ENCODE measurements around the gene GFER.
"Not testable (repeated sequence)": the region's sequence is repeated elsewhere in the genome, so short reads cannot be mapped to it uniquely, and the experiment has no call there.

The GFER gene

DNA sequence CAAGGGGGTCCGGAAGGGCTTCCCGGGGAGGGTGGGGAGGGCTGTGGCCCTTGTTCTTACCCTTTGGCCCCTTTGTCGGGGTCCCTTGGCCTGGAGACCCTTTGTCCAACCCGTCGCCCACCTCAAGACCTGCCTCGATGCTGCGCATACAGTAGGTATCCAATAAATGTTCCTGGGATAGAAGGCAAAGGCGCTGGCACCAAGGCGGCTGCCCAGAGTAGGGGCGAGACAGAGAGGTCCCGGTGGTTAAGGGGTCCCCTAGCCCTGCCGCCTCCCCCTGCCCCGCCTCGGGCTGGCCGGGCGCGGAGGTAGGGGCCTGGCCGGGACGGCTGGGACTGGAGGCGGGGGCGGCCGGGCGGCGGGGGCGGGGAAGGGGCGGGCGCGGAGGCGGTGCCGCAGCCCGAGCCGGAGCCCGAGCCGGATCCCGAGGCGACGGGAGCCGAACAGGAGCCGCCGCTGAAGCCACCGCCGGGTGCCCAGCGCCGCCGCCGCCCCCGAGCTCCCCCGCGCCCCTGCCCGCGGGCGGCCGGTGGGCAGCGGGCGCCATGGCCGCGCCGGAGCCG is 42.5 kb downstream of the GFER start, which contains the start of gene NHERF2:
NHERF2 (plus strand) TSS at position 442 of the 563 bp plus-strand sequence; CDS start at position 546, 104 bp downstream.
- DNase-seq (ENCODE audit: low read depth in 2 of 2): no peak

DNA sequence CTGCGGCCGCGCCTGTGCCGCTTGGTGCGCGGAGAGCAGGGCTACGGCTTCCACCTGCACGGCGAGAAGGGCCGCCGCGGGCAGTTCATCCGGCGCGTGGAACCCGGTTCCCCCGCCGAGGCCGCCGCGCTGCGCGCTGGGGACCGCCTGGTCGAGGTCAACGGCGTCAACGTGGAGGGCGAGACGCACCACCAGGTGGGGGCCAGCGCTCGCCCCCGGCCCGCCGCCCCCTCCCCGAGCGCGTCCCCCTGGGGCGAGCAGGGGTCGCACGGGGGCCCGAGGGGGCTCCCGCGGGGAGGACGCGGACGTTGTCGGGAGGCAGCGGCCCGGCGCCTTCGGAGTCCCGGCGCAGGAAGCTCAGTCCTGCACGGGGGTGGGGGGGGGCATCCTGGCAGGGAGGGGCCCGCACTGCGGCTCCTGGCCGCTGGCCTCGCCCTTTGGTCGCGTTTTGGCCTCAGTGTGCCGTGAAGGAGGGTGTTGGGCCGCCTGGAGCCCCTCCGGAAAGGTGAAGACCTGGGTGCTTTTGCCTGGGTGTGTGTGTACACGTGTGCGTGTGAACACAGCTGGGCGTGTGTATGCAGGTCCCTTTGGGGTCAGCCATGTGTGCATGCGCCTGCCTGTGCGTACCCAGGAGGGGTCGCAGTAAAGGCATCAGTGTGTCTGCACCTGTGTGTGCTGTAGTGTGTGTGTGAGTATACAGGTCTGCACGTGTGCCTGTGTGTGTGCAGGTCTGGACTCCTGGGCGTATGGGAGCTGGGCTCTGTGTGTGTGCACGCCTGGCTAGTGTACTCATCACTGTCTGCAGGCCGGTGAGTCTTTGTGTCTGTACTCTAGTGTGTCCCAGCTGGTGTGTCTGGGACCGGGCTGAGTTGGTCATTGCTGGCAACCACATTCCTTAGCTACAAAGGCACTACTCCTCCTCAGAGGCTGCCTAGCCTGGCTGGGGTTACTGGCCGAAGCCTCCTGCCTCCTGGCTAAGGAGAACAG is 43.3 kb downstream of the GFER start:
- no peak for DNase-seq (ENCODE audit: low read depth in 2 of 2)

DNA sequence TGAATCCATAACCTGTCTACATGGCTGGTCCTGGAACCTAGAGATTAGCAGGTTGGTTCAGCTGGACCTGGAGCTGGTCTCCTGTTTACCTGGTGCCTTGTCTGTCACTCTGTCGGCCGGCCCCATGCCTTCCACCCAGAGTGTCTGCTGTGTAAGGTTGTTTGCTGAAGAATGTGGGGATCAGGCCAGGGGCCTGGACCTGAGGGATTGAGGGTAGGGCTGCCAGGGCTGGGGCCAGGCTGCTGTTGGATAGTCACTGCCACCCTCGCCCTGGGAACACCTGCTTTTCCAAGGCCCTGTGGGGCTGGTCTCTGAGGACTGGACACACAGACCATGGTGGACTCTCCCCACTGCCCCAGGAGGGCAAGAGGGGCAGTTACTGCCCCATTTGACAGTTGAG is 44.2 kb downstream of the GFER start:
- no peak for DNase-seq (ENCODE audit: low read depth in 2 of 2)

DNA sequence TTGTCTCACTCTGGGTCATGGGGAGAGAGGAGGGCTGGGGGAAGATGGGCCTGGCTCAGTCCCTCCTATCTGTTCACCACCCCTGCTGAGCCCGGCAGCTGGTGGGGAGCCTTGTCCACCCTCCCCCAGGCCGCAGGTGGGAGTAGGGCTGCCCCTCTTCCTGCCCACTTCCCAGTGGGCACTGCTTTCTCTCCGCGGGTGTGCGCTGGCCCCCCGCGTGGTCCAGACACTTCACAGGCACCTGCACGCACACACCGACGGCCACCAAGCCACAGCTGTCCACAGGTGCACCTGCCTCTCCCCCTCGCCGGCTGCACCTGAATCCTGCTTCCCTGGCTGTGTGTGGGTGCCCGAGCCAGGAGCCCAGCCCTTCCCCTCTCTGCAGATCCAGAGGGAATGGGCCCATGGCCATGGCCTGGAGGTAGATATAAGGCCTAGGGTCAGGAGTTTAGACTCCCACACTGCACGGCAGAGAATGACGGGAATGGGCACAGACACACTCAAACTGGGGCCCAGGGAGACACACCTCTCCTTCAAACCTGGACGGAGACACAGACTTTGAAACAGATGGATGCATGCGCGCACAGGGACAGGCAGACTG is 44.7 kb downstream of the GFER start:
- DNase-seq (ENCODE audit: low read depth in 2 of 2): no peak

DNA sequence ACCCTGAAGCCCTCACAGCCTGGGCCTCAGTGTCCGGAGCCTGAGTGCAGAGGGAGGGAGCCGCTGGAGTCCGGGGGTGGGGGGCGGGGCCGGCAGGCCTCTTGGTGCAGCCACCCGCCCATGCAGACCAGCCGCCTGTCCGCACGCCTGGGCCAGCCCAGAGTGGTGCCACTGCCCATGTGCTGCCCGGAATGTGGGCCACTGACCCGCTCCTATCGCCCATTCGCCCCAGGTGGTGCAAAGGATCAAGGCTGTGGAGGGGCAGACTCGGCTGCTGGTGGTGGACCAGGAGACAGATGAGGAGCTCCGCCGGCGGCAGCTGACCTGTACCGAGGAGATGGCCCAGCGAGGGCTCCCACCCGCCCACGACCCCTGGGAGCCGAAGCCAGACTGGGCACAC is 45.4 kb downstream of the GFER start:
- no peak for DNase-seq (ENCODE audit: low read depth in 2 of 2)

DNA sequence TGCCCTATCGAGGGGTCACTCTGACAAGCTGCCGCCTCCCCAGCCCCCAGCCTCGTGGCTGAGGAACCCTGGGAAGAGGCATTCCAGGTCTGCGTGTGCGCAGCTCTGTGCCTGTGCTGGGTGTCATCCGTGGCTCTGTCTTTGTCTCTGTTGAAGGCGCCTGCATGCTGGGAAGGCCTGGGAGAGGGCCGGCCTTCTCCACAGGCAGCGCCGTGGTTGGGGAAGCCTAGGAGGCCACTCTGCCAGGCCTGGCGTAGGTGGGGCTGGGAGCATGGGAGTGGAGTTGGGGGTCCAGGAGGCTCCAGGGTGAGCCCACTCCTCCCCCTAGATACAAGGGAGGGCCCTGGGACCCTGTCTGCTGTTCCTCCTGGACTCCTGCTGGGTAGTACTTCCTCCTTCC is 46.0 kb downstream of the GFER start:
- DNase-seq (ENCODE audit: low read depth in 2 of 2): no peak

DNA sequence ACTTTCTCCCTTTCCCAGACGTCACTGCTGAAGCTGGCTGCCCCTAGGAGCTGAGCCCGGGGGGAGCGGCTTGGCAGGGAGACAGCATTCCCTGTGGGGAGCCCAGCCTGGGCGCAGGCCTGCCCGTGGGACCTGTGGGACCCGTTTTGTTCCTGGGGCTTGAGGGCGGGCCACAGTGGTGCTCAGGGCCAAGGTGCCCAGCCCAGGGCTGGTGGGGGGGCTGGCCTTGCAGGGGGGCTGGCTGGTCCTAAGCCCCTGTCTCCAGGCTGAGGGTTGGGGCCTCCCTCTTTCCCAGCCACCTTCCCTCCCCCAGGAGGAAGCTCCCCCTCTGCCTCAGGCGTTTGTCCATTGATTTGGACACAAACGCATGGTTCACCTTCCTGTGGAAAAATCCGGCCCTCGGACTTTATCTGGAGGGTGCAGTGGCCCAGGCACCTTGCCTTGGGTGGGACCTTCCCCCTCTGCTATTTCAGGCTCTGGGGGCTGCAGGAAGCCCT is 47.1 kb downstream of the GFER start:
- DNase-seq (ENCODE audit: low read depth in 2 of 2): no peak

DNA sequence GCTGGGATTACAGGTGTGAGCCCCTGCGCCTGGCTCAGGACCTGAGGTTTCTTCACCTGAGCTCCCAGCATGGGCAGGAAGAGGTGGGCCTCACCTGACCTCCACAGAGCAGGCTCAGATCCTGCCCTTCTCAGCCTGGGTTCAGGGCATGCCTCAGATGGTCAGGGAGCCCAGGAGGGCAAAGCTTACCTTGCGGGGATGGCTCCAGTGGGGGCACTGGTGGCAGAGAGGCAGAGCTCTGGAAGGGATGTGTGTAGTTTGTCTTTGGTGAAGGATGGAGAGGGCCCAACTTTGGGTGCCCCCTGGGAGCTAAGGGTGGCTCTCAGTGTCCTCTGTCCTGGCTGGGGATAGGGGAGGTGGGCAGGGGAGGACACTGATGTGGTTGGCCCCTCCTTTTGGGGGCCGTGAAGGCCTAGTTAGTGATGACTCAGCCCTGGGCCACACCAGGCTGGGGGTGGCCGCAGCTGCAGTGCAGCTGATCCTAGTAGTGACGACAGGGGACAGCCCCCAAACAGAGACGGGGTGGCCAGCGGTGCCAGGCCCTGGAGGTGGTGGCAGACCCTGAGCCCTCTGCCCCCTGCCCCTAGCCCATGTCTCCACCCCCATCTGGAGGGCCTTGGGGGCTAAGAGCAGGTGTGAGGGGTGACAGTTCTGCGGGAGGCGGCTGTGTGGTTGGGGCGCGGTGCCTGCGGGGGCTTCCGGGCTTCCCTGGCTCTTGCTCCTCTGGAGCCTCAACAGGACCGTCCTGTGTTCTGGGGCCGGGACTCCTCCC is 48.5 kb downstream of the GFER start:
- no peak for DNase-seq (ENCODE audit: low read depth in 2 of 2)

DNA sequence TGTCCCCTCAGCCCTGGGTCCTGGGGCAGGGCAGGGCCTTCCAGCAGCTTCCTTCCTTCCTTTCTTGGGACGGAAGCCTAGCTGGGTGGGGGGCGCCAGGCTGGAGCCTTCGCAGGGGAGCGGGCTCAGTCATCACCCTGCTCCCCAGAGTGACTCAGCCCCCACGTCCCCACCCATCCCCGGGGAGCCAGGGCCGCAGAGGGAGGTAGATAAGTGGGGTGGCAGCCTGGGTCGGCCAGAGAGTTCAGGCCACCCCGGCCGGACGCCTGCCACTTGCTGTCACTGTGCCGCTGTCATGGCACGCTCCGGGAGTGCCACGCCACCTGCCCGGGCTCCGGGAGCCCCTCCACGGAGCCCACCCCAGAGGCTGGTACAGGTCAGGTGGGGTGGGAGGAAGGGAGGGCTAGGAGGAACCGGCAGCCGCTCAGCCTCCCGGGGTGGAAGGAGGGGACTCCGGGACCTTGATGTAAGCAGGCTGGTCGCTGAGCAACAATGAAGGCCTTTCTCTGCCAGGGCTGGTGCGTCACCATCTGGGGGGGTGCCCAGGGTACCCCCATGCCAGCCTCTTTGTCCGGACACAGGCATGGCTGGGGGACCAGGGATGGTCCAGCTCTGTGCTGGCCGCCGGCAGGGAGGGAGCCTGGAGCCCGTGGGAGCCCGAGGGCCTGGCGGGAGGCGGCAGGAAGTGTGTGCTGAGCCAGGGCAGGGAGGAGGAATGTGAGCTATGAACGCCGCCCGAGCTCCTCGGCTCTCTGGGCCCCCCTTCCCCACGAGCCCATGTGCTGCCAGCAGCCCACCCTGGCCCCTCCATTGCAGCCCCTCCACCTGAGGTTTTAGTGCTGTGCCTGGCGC is 49.3 kb downstream of the GFER start:
- no peak for DNase-seq (ENCODE audit: low read depth in 2 of 2)

DNA sequence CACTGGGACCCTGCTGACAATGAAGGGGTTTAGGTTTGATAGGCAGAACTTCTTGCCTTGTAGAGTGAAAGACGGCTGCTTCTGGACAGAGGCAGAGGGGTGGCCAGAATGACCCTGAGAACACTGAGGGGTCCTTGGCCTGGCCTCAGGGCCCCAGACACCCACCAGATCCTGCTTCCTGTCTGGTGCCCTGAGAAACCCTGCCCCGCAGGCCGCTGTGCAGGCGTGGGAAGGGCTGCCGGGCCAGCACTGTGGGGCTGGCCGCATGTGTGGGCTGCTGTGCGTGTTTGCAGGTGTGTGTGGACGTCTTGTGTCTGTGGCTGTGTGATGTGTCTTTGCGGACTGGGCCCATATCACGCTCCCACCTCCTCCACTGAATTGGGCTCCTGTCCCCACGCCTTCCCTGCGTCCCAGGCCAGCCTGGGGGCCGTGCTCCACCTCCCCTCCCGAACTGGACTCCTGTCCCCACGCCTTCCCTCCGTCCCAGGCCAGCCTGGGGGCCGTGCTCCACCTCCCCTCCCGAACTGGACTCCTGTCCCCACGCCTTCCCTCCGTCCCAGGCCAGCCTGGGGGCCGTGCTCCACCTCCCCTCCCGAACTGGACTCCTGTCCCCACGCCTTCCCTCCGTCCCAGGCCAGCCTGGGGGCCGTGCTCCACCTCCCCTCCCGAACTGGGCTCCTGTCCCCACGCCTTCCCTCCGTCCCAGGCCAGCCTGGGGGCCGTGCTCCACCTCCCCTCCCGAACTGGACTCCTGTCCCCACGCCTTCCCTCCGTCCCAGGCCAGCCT is 50.1 kb downstream of the GFER start:
- not testable (repeated sequence) for DNase-seq (ENCODE audit: low read depth in 2 of 2)

DNA sequence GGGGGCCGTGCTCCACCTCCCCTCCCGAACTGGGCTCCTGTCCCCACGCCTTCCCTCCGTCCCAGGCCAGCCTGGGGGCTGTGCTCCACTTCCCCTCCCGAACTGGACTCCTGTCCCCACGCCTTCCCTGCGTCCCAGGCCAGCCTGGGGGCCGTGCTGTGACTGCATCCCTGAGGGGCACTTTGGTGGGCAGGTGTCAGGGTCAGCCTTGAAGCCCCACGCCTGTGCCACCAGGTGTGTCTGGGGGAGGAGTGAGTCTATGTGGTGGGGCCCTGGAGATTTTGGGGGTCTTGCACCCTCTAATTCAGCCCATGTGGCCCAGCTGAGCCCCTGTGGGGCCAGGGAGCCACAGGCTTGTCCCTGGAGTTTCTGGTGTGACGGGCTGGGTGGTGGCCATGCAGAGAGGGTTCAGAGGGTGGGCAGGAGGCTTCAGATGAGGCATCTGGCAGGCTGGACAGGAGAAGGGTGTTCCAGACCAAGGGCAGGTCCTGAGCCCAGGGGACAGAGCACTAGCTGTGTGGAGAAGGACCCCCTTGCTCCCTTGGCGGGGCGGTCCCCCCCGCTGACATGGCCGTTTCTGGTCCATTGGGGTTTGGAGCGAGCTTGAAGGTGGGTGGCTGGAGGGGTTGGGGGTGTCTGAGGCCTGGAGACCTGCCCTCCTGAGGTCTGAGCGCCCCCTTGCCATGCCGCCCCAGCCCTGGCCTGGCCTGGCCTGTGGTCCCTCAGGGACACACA is 50.9 kb downstream of the GFER start:
- no peak for DNase-seq (ENCODE audit: low read depth in 2 of 2)

DNA sequence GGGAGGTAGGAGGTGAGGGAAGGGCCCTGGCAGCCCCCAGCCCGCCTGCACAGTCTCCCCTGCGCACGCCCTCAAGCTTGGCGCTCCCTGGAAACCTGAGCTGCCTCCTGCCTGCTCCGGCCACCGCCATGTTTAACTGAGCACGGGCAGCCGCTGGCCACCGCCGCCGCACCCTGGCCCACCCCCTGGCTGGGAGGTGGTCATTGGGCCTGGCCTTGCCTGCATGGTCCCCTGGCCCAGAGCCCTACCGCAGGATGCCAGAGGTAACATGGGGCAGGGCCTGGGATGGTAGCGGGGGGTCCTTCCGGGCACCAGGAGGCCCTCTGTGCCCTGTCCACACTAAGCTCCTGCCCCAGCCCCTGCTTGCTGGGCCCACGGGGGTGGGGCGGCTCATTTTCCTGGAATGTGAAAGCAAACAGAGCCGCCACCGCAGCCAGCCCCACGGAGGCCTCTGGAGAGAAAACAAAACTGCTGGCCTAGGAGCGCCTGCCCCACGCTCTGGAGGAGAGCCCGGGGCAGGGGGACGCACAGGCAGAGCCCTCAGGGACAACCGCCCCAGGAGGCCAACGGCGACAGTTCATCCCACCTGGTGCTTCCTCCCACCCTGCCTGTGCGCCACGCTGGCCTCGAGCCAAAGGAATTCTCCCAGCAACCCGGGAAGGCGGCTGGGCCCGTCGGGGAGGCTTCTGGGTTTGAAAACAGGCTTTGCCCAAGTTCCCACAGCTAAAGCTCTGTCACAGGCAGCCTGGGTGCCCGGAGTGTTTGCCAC is 51.6 kb downstream of the GFER start:
- DNase-seq (ENCODE audit: low read depth in 2 of 2): no peak

DNA sequence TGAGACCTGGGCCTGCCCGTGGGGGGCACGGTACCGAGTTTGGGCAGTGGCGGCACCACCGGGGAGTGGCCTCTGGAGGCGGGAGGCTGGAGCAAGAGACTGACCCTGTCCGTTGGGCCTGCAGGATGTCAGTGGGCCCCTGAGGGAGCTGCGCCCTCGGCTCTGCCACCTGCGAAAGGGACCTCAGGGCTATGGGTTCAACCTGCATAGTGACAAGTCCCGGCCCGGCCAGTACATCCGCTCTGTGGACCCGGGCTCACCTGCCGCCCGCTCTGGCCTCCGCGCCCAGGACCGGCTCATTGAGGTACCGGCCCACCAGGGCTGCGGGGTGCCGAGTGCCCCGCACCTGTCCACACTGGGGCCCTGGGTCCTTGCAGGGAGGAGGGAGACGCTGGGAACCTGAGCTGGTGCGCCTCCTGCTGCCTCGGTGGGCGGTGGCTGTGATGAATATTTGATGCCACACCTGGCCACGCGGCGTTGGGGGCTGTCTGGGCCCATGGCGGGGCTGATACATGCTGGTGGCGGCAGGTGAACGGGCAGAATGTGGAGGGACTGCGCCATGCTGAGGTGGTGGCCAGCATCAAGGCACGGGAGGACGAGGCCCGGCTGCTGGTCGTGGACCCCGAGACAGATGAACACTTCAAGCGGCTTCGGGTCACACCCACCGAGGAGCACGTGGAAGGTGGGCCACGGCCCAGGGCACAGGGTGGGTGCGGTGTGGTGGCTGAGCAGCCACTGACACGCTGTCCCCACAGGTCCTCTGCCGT is 52.4 kb downstream of the GFER start:
- no peak for DNase-seq (ENCODE audit: low read depth in 2 of 2)

DNA sequence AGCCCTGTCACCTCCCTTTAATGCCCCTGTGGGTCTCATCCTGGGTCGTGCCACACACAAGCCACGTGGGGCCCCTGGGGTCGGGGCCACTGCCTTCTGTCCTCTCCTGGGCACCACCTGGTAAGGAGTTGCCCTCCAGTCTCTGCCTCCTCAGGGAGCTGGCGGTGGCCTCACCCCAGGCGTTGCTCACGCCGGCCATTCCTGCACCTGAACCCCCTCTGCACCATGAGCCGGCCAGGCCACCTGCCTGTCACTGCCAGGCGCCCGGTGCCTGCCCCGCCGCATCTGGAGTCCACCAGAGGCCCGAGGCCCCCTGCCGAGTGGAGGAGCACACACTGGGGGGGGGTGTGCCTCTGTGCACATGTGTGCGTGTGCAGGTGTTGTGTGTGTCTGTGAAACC is 53.1 kb downstream of the GFER start:
- no peak for DNase-seq (ENCODE audit: low read depth in 2 of 2)

All from stimulated activated CD8-positive, alpha-beta memory T cell treated with anti-CD3 and anti-CD28 coated beads, Interleukin-2, amount 100 ng/mL, for 48 hours (primary cell).